HCT116 (cell line): ENCODE results near the gene DGKB. TPM values are rescaled to one million over a fixed set of nuclear protein-coding genes. Genes with fewer than 3 reads are reported as not detected.

Source experiments
- ATAC-seq: fragments of 200-7000 bp; cut with Tn5 transposase; 2 replicates; pipeline ENCODE4 v1.9.1; 2020; ENCODE audit warnings: mild to moderate bottlenecking, moderate library complexity
- BruUV-seq: library from RNA; stranded (reverse); fragments of 400-500 nt; replicated peaks from 2 replicates; lab custom pipeline; 2021; lab: Mats Ljungman, UMichigan
- CTCF ChIA-PET: fragments of 300-600 bp; sonication (Branson Sonifier 250); formaldehyde crosslinking; loops from one replicate; lab custom pipeline; 2021; ENCODE audit warnings: antibody characterized with exemption; lab: Charles Lee
- POLR2A ChIA-PET: fragments of 300-600, 350-600 bp; sonication (Branson Sonifier 250); formaldehyde crosslinking; loops from one replicate; lab custom pipeline; 2021; ENCODE audit warnings: antibody characterized with exemption; lab: Charles Lee
- RAD21 ChIA-PET, 2 experiments: fragments of 300-600 bp; sonication (Branson Sonifier 250); formaldehyde crosslinking; loops; one replicate each; lab custom pipeline; 2023; ENCODE audit warnings: low total read pairs in 2 of 2; ENCODE audit not compliant: uncharacterized antibody in 2 of 2, unreplicated experiment in 2 of 2, low non-redundant PET in 1 of 2; lab: Charles Lee
- DNase-seq: peaks from one replicate; pipeline ENCODE4 v3.0.0-alpha.2; 2010; ENCODE audit warnings: low read depth, low spot score
- H2AFZ ChIP-seq: fragments of 200-600 bp; shearing (Covaris generic), sonication (generic); 2 replicates; pipeline ENCODE4 v1.6.1; 2017; ENCODE audit warnings: low read depth, mixed run types, mixed read lengths, antibody characterized with exemption, low read length; ENCODE audit not compliant: poor library complexity, severe bottlenecking
- H3K27ac ChIP-seq: 2 replicates; pipeline ENCODE4 v1.5.1; 2012; ENCODE audit warnings: low read depth, low read length
- H3K27me3 ChIP-seq: fragments of 200-600 bp; sonication (generic); 2 replicates; pipeline ENCODE4 v1.6.1; 2016; ENCODE audit warnings: mixed run types, low read length, mixed read lengths; ENCODE audit not compliant: insufficient read depth
- H3K36me3 ChIP-seq, 2 experiments: fragments of 200-500 bp in 1 of 2; fragments of 200-600 bp in 1 of 2; sonication (Bioruptor generic) in 1 of 2; sonication (generic) in 1 of 2; 2 replicates each; pipeline versions ENCODE4 v1.5.1 to v1.6.1; 2014 to 2016; ENCODE audit warnings: low read length in 2 of 2, inconsistent platforms in 1 of 2, mixed read lengths in 1 of 2, mixed run types in 1 of 2; ENCODE audit not compliant: insufficient read depth in 2 of 2, control insufficient read depth in 1 of 2
- H3K4me1 ChIP-seq, 2 experiments: fragments of 200-600 bp in 1 of 2; sonication (generic) in 1 of 2; 2 replicates each; pipeline versions ENCODE4 v1.5.1 to v1.6.1; 2012 to 2017; ENCODE audit warnings: low read length in 2 of 2, inconsistent platforms in 1 of 2, mild to moderate bottlenecking in 1 of 2, mixed read lengths in 1 of 2, mixed run types in 1 of 2, moderate library complexity in 1 of 2; ENCODE audit not compliant: insufficient read depth in 2 of 2, control insufficient read depth in 1 of 2
- H3K4me2 ChIP-seq: fragments of 200-600 bp; sonication (generic); 2 replicates; pipeline ENCODE4 v1.6.1; 2017; ENCODE audit warnings: mixed run types, low read length, mixed read lengths
- H3K4me3 ChIP-seq, 2 experiments: fragments of 200-600 bp in 1 of 2; sonication (generic) in 1 of 2; replicated peaks in 1 of 2; 2 replicates each; pipeline ENCODE4 v1.5.1; 2011 to 2016; ENCODE audit warnings: low read length in 2 of 2, control low read depth in 1 of 2, low read depth in 1 of 2, mild to moderate bottlenecking in 1 of 2, mixed read lengths in 1 of 2, mixed run types in 1 of 2
- H3K79me2 ChIP-seq: fragments of 200-600 bp; sonication (generic); 2 replicates; pipeline ENCODE4 v1.6.1; 2017; ENCODE audit warnings: mild to moderate bottlenecking, mixed run types, low read length, moderate library complexity, mixed read lengths; ENCODE audit not compliant: insufficient read depth
- H3K9ac ChIP-seq: fragments of 200-600 bp; sonication (generic); 2 replicates; pipeline ENCODE4 v1.6.1; 2016; ENCODE audit warnings: low read length, mixed read lengths
- H3K9me2 ChIP-seq: fragments of 200-600 bp; sonication (generic), shearing (Covaris generic); 2 replicates; pipeline ENCODE4 v1.6.1; 2017; ENCODE audit warnings: mixed run types, mild to moderate bottlenecking, moderate library complexity; ENCODE audit not compliant: insufficient read depth
- H3K9me3 ChIP-seq, 2 experiments: fragments of 200-500 bp in 1 of 2; fragments of 200-600 bp in 1 of 2; sonication (Bioruptor generic) in 1 of 2; sonication (generic) in 1 of 2; 2 replicates each; pipeline ENCODE4 v1.6.1; 2014 to 2017; ENCODE audit warnings: low read length in 2 of 2, mixed read lengths in 2 of 2, inconsistent platforms in 1 of 2, low read depth in 1 of 2, mild to moderate bottlenecking in 1 of 2, mixed run types in 1 of 2, moderate library complexity in 1 of 2; ENCODE audit not compliant: control insufficient read depth in 1 of 2, insufficient read depth in 1 of 2
- H4K20me1 ChIP-seq: fragments of 200-600 bp; sonication (generic), shearing (Covaris generic); 2 replicates; pipeline ENCODE4 v1.6.1; 2017; ENCODE audit warnings: mixed run types, mild to moderate bottlenecking, moderate library complexity; ENCODE audit not compliant: insufficient read depth
- ATF3 ChIP-seq: IDR thresholded peaks from 2 replicates; pipeline ENCODE4 v1.6.1; 2012
- EGR1 ChIP-seq: IDR thresholded peaks from 2 replicates; pipeline ENCODE4 v1.6.1; 2012; ENCODE audit warnings: low read depth
- POLR2A ChIP-seq: IDR thresholded peaks from 2 replicates; pipeline ENCODE4 v1.7.0; 2011; ENCODE audit warnings: borderline replicate concordance; ENCODE audit not compliant: insufficient read depth, insufficient read length; ENCODE audit errors: extremely low read depth
- POLR2AphosphoS5 ChIP-seq: IDR thresholded peaks from 2 replicates; pipeline ENCODE4 v1.6.1; 2011; ENCODE audit warnings: mild to moderate bottlenecking, low read depth, low read length, moderate library complexity
- REST ChIP-seq: IDR thresholded peaks from 2 replicates; pipeline ENCODE4 v1.6.1; 2012; ENCODE audit warnings: low read depth
- SRF ChIP-seq: IDR thresholded peaks from 2 replicates; pipeline ENCODE4 v1.6.1; 2012; ENCODE audit warnings: low read depth
- YY1 ChIP-seq: IDR thresholded peaks from 2 replicates; pipeline ENCODE4 v1.6.1; 2011; ENCODE audit warnings: low read length, low read depth, moderate library complexity, mild to moderate bottlenecking; ENCODE audit not compliant: insufficient replicate concordance; ENCODE audit errors: extremely low read depth
- ZNF274 ChIP-seq: fragments of 200-500 bp; sonication (Bioruptor generic); IDR thresholded peaks from 2 replicates; pipeline ENCODE4 v1.6.1; 2014; ENCODE audit warnings: mild to moderate bottlenecking, low read depth, low read length, inconsistent platforms
- intact Hi-C: fragments of 100-400 bp; cut with micrococcal nuclease; formaldehyde crosslinking; loops from 2 replicates; pipeline ENCODE4 v1.10.0; 2022
- total RNA-seq: library from RNA; stranded (reverse); gene quantifications from one replicate; pipeline ENCODE4 v1.2.1, GENCODE V29; 2021; ENCODE audit not compliant: unreplicated experiment
- TF ChIP-seq, protein P1 (sequence below): IDR thresholded peaks from 2 replicates; pipeline ENCODE4 v1.6.1; 2011; ENCODE audit warnings: mild to moderate bottlenecking, low read length, moderate library complexity; ENCODE audit not compliant: insufficient replicate concordance; ENCODE audit errors: extremely low read depth

DGKB gene
- total RNA-seq, 1 experiment from 2014 or later, result 0.05 TPM

- BruUV-seq, result no TSS peak
- peaks cover 0 to 8% of the 10 kb centered on the region in 2 experiments; a peak in 2 of 4 replicates for H3K4me1 ChIP-seq
- DNase-seq, result no peak
- POLR2A ChIA-PET, result no interaction called here
- H3K4me3 ChIP-seq, result no peak overlapping the region
- no peaks in the 10 kb centered on the region for H3K9me3 ChIP-seq
- no peaks in the 10 kb centered on the region for H3K27me3 ChIP-seq
- TF ChIP-seq YY1 (no peak), POLR2AphosphoS5 (no peak), REST (no peak), ATF3 (no peak), EGR1 (no peak), POLR2A (no peak), SRF (no peak), ZNF274 (no peak)
- TF ChIP-seq, protein P1, sequence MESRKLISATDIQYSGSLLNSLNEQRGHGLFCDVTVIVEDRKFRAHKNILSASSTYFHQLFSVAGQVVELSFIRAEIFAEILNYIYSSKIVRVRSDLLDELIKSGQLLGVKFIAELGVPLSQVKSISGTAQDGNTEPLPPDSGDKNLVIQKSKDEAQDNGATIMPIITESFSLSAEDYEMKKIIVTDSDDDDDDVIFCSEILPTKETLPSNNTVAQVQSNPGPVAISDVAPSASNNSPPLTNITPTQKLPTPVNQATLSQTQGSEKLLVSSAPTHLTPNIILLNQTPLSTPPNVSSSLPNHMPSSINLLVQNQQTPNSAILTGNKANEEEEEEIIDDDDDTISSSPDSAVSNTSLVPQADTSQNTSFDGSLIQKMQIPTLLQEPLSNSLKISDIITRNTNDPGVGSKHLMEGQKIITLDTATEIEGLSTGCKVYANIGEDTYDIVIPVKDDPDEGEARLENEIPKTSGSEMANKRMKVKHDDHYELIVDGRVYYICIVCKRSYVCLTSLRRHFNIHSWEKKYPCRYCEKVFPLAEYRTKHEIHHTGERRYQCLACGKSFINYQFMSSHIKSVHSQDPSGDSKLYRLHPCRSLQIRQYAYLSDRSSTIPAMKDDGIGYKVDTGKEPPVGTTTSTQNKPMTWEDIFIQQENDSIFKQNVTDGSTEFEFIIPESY, result no peak
- no peak overlapping the region for H3K27ac ChIP-seq
- H3K9me2 ChIP-seq, result no peaks in the 10 kb centered on the region
- no peak overlapping the region for H2AFZ ChIP-seq
- RAD21 ChIA-PET, result no interaction called here
- intact Hi-C loops, result no loop called here
- ATAC-seq, result no peak
- no peaks in the 10 kb centered on the region for H4K20me1 ChIP-seq
- no peak overlapping the region for H3K9ac ChIP-seq
- CTCF ChIA-PET, result no interaction called here
- H3K4me2 ChIP-seq, result no peak overlapping the region
- no peaks in the 10 kb centered on the region for H3K36me3 ChIP-seq
- H3K79me2 ChIP-seq, result no peaks in the 10 kb centered on the region
Observed at GRCh38 chr7:14600766-14601367, 301.7 kb downstream of the DGKB start.
